BJ (cell line): ENCODE measurements around the gene SKAP1. TPM values are rescaled to one million over a fixed set of nuclear protein-coding genes. Genes with fewer than 3 reads are reported as not detected.
A peak's percentile ranks its signal among the peaks of the same experiment; 100 is the strongest.
"Not testable (repeated sequence)": the region's sequence is repeated elsewhere in the genome, so short reads cannot be mapped to it uniquely, and the experiment has no call there.

Experiments
- CTCF ChIA-PET: fragments of 350-600 bp; formaldehyde crosslinking; extraction: SDS; loops from one replicate; lab custom pipeline; 2021; ENCODE audit warnings: antibody characterized with exemption, inconsistent platforms; lab: Yijun Ruan, JAX
- POLR2A ChIA-PET: fragments of 300-600 bp; sonication (Branson Sonifier 250); formaldehyde crosslinking; extraction: SDS; loops from one replicate; lab custom pipeline; 2021; ENCODE audit warnings: antibody characterized with exemption; lab: Charles Lee
- DNase-seq: peaks from one replicate; pipeline ENCODE4 v3.0.0-alpha.2; 2011; ENCODE audit warnings: low read depth
- H3K27me3 ChIP-seq: 2 replicates; pipeline ENCODE4 v1.6.0; 2011; ENCODE audit warnings: low read length; ENCODE audit not compliant: control insufficient read depth, insufficient read depth
- H3K36me3 ChIP-seq: 2 replicates; pipeline ENCODE4 v1.5.1; 2011; ENCODE audit warnings: low read length; ENCODE audit not compliant: control insufficient read depth, insufficient read depth
- H3K4me3 ChIP-seq: 2 replicates; pipeline ENCODE4 v1.5.1; 2011; ENCODE audit warnings: low read depth, mild to moderate bottlenecking, control low read depth, low read length
- CTCF ChIP-seq: IDR thresholded peaks from 2 replicates; pipeline ENCODE4 v1.5.1; 2011; ENCODE audit warnings: low read depth, mild to moderate bottlenecking, control low read depth, inconsistent platforms, low read length, moderate library complexity; ENCODE audit not compliant: insufficient read depth
- polyA plus RNA-seq: library from polyadenylated mRNA; depleted of rRNA; stranded (reverse); fragments of >200 nt; gene quantifications from 2 replicates; pipeline ENCODE4 v1.2.3, GENCODE V29; 2011

Gene SKAP1
- polyA plus RNA-seq, 1 experiment: not detected

GRCh38 chr17:48247038-48247437 is 183.0 kb downstream of the SKAP1 start:
- DNase-seq: no peak
- ChIA-PET CTCF (no interaction called here), POLR2A (no interaction called here)
- no peak for TF ChIP-seq CTCF
- Histone ChIP-seq H3K4me3 (no peak overlapping the region), H3K27me3 (no peaks in the 10 kb centered on the region), H3K36me3 (no peaks in the 10 kb centered on the region)

GRCh38 chr17:48246612-48247011 is 183.4 kb downstream of the SKAP1 start:
- POLR2A ChIA-PET: no interaction called here
- CTCF ChIA-PET: no interaction called here
- Histone ChIP-seq H3K4me3 (no peak overlapping the region), H3K36me3 (no peaks in the 10 kb centered on the region), H3K27me3 (no peaks in the 10 kb centered on the region)
- no peak for TF ChIP-seq CTCF
- DNase-seq: no peak

GRCh38 chr17:48245465-48246033 is 184.5 kb downstream of the SKAP1 start:
- H3K27me3 ChIP-seq, DNase-seq, POLR2A ChIA-PET, H3K4me3 ChIP-seq, H3K36me3 ChIP-seq: not testable (repeated sequence)
- CTCF ChIA-PET: interaction anchor here (0.9 kb wide), 1 partner anchor 28 kb away, joined by 4 read pairs; no protein-coding TSS in a partner anchor

GRCh38 chr17:48244814-48245213 is 185.2 kb downstream of the SKAP1 start:
- POLR2A ChIA-PET: interaction anchor here (0.7 kb wide), 1 partner anchor 323 kb away, joined by 3 read pairs; no protein-coding TSS in a partner anchor
- Histone ChIP-seq H3K4me3 (no peak overlapping the region), H3K36me3 (no peaks in the 10 kb centered on the region), H3K27me3 (no peaks in the 10 kb centered on the region)
- DNase-seq: no peak
- CTCF ChIA-PET: interaction anchor here (0.7 to 1.2 kb wide), 3 partner anchors 15 to 54 kb away, joined by 3 to 6 read pairs (median 4); no protein-coding TSS in a partner anchor
- TF ChIP-seq CTCF: no peak

GRCh38 chr17:48244121-48244711 is 185.8 kb downstream of the SKAP1 start:
- ChIA-PET POLR2A (no interaction called here), CTCF (interaction anchor here (0.7 to 1.2 kb wide), 3 partner anchors 15 to 53 kb away, joined by 3 to 6 read pairs (median 4); no protein-coding TSS in a partner anchor)

More at GRCh38 chr17:48244121-48244711, 185.8 kb downstream of the SKAP1 start:
- no peaks in the 10 kb centered on the region for H3K27me3 ChIP-seq
- H3K4me3 ChIP-seq: no peak overlapping the region
- peak; percentile 20 for DNase-seq
- no peaks in the 10 kb centered on the region for H3K36me3 ChIP-seq
- no peak for TF ChIP-seq CTCF
